IMR-90 (cell line): ENCODE results near the gene TES. TPM values are rescaled to one million over a fixed set of nuclear protein-coding genes. Genes with fewer than 3 reads are reported as not detected.

ENCODE experiments used
- ATAC-seq: fragments of 200-7000 bp; cut with Tn5 transposase; 2 replicates; pipeline ENCODE4 v1.9.1; 2020; ENCODE audit warnings: low read depth, mild to moderate bottlenecking, moderate library complexity
- BruUV-seq: library from RNA; stranded (reverse); fragments of 400-500 nt; replicated peaks from 2 replicates; lab custom pipeline; 2021; lab: Mats Ljungman, UMichigan
- CTCF ChIA-PET: fragments of 300-600 bp; formaldehyde crosslinking; extraction: SDS; loops from one replicate; lab custom pipeline; 2021; ENCODE audit warnings: antibody characterized with exemption; lab: Yijun Ruan, JAX
- POLR2A ChIA-PET: fragments of 300-600 bp; sonication (Branson Sonifier 250); formaldehyde crosslinking; loops from one replicate; lab custom pipeline; 2022; ENCODE audit warnings: antibody characterized with exemption; ENCODE audit not compliant: unreplicated experiment; lab: Charles Lee
- DNase-seq: peaks from one replicate; pipeline ENCODE4 v3.0.0; 2013
- H2AFZ ChIP-seq: replicated peaks from 2 replicates; pipeline ENCODE3; 2013; ENCODE audit warnings: low read length, mild to moderate bottlenecking; ENCODE audit not compliant: poor library complexity
- H2AK5ac ChIP-seq: 2 replicates; pipeline ENCODE4 v1.6.1; 2013; ENCODE audit warnings: low read depth, low read length, inconsistent platforms
- H2AK9ac ChIP-seq: replicated peaks from 2 replicates; pipeline ENCODE3; 2013; ENCODE audit warnings: mild to moderate bottlenecking, low read depth, low read length, moderate library complexity; ENCODE audit not compliant: poor library complexity
- H2BK120ac ChIP-seq: 2 replicates; pipeline ENCODE4 v1.6.1; 2013; ENCODE audit warnings: low read depth, low read length, inconsistent platforms
- H2BK15ac ChIP-seq: 3 replicates; pipeline ENCODE4 v1.6.1; 2013; ENCODE audit warnings: low read depth, low read length, inconsistent platforms
- H2BK20ac ChIP-seq: 2 replicates; pipeline ENCODE4 v1.6.1; 2013; ENCODE audit warnings: low read depth, mild to moderate bottlenecking, inconsistent platforms, low read length, moderate library complexity
- H2BK5ac ChIP-seq: 2 replicates; pipeline ENCODE4 v1.6.1; 2013; ENCODE audit warnings: mild to moderate bottlenecking, low read depth, low read length, inconsistent platforms; ENCODE audit not compliant: poor library complexity, severe bottlenecking
- H3K14ac ChIP-seq: replicated peaks from 2 replicates; pipeline ENCODE4 v1.6.1; 2013; ENCODE audit warnings: low read depth, low read length, inconsistent platforms
- H3K18ac ChIP-seq: 2 replicates; pipeline ENCODE4 v1.6.1; 2013; ENCODE audit warnings: low read depth, low read length, control low read depth
- H3K23ac ChIP-seq: 2 replicates; pipeline ENCODE4 v1.6.1; 2013; ENCODE audit warnings: low read depth, low read length, inconsistent platforms
- H3K27ac ChIP-seq: 2 replicates; pipeline ENCODE4 v1.5.1; 2013; ENCODE audit warnings: mild to moderate bottlenecking, control low read depth, low read length; ENCODE audit not compliant: insufficient read depth
- H3K27me3 ChIP-seq: 2 replicates; pipeline ENCODE4 v1.6.1; 2013; ENCODE audit warnings: low read length; ENCODE audit not compliant: control insufficient read depth, insufficient read depth
- H3K36me3 ChIP-seq: 2 replicates; pipeline ENCODE4 v1.6.1; 2013; ENCODE audit warnings: low read length, mixed read lengths; ENCODE audit not compliant: control insufficient read depth, insufficient read depth
- H3K4ac ChIP-seq: 2 replicates; pipeline ENCODE4 v1.6.1; 2013; ENCODE audit warnings: low read depth, low read length, inconsistent platforms
- H3K4me1 ChIP-seq: 2 replicates; pipeline ENCODE4 v1.6.1; 2013; ENCODE audit warnings: low read length, mixed read lengths; ENCODE audit not compliant: control insufficient read depth, insufficient read depth
- H3K4me2 ChIP-seq: 2 replicates; pipeline ENCODE4 v1.6.1; 2013; ENCODE audit warnings: low read depth, mild to moderate bottlenecking, control low read depth, low read length, moderate library complexity
- H3K4me3 ChIP-seq: 2 replicates; pipeline ENCODE4 v1.5.1; 2013; ENCODE audit warnings: low read depth, mild to moderate bottlenecking, control low read depth, low read length, moderate library complexity; ENCODE audit not compliant: insufficient read depth
- H3K56ac ChIP-seq: 2 replicates; pipeline ENCODE4 v1.6.1; 2013; ENCODE audit warnings: low read length, inconsistent platforms; ENCODE audit not compliant: insufficient read depth; ENCODE audit errors: extremely low read depth
- H3K79me1 ChIP-seq, 2 experiments: 2 replicates each; pipeline ENCODE4 v1.6.1; 2013; ENCODE audit warnings: low read length in 2 of 2, inconsistent platforms in 1 of 2, low read depth in 1 of 2
- H3K9ac ChIP-seq: 2 replicates; pipeline ENCODE4 v1.6.1; 2013; ENCODE audit warnings: low read depth, low read length, control low read depth
- H3K9me1 ChIP-seq: 2 replicates; pipeline ENCODE4 v1.6.1; 2013; ENCODE audit warnings: low read length, inconsistent platforms; ENCODE audit not compliant: insufficient read depth
- H3K9me3 ChIP-seq: 2 replicates; pipeline ENCODE4 v1.6.1; 2013; ENCODE audit warnings: low read length; ENCODE audit not compliant: control insufficient read depth, insufficient read depth
- H4K20me1 ChIP-seq: 2 replicates; pipeline ENCODE4 v1.6.1; 2013; ENCODE audit warnings: low read length, inconsistent platforms; ENCODE audit not compliant: insufficient read depth
- H4K5ac ChIP-seq: 2 replicates; pipeline ENCODE4 v1.6.1; 2013; ENCODE audit warnings: mild to moderate bottlenecking, low read depth, low read length, control low read depth
- H4K8ac ChIP-seq, 2 experiments: 2 replicates each; pipeline ENCODE4 v1.6.1; 2013; ENCODE audit warnings: low read depth in 2 of 2, low read length in 2 of 2, control low read depth in 1 of 2, inconsistent platforms in 1 of 2
- H4K91ac ChIP-seq: 2 replicates; pipeline ENCODE4 v1.6.1; 2013; ENCODE audit warnings: low read depth, low read length, inconsistent platforms; ENCODE audit not compliant: insufficient read depth
- CEBPB ChIP-seq: IDR thresholded peaks from 2 replicates; pipeline ENCODE4 v1.6.1; 2012; ENCODE audit warnings: low read depth, low read length, improper control_type of control experiment
- NFE2L2 ChIP-seq: fragments of 150-350 bp; IDR thresholded peaks from 2 replicates; pipeline ENCODE4 v1.6.1; 2016; ENCODE audit warnings: low read depth, mild to moderate bottlenecking, low read length
- RCOR1 ChIP-seq: IDR thresholded peaks from 2 replicates; pipeline ENCODE4 v1.6.1; 2012; ENCODE audit warnings: mild to moderate bottlenecking, low read length, improper control_type of control experiment; ENCODE audit not compliant: insufficient replicate concordance
- WGBS, 2 experiments: methylation state at CpG; one replicate each; pipeline versions ENCODE4 v1.1.5 to v1.1.7; 2013; ENCODE audit warnings: missing lambda C conversion rate in 2 of 2; ENCODE audit not compliant: insufficient read length in 1 of 2; ENCODE audit errors: extremely low coverage in 2 of 2; 5-methylcytosine and 5-hydroxymethylcytosine counted together
- dilution Hi-C: fragments of 300-500 bp; cut with HindIII; formaldehyde crosslinking; loops from one replicate; pipeline ENCODE4 v1.14.3; 2018; ENCODE audit warnings: low sequenced_read_pairs; ENCODE audit not compliant: unreplicated experiment
- in situ Hi-C: fragments of 300-500 bp; cut with MboI; formaldehyde crosslinking; loops from 3 replicates; pipeline ENCODE4 v1.14.3; 2019; ENCODE audit warnings: low sequenced_read_pairs, inconsistent platforms, mixed read lengths
- intact Hi-C: fragments of 100-400 bp; cut with micrococcal nuclease; formaldehyde crosslinking; loops from 2 replicates; pipeline ENCODE4 v1.10.0; 2022
- polyA plus RNA-seq, 3 experiments: library from polyadenylated mRNA; depleted of rRNA; stranded (reverse); fragments of >200 nt; gene quantifications; 2 replicates each; pipeline ENCODE4 v1.2.3, GENCODE V29; 2012; ENCODE audit warnings: low replicate concordance in 1 of 3
- total RNA-seq: library from RNA; depleted of rRNA; stranded (reverse); fragments of >200 nt; gene quantifications from 2 replicates; pipeline ENCODE4 v1.2.3, GENCODE V29; 2012

TES gene
- total and polyA plus RNA-seq, 2 of the 4 experiments (the other 2 are of a cell fraction) = 54.0 to 83.3 TPM

DNA sequence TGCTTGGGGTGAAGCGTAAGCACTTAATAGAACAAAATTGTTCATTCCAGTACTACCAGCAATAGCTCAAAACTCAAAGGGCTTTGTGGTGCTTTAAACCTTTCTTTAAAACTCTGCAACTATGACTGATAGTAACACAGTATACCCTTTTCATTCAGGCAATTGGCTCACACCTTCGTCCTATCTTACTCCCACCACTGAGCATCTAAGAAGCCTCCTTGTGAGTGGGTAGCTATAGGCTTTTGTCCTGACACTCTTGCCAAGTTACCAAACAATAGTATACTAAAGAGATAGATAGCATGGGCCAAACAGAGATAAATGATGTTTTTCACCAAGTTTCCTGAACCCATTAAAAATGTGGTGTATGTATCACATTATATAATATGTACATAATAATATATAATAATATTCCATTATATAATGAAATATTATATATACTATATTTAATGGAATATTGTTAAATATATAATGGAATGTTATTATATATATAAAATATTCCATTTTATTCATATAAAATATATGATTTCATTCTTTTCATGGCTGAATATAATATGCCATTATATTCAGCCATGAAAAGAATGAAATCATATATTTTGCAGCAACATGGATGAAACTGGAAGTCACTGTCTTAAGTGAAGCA is 96.2 kb downstream of the TES start:
- H3K36me3 ChIP-seq = no peaks in the 10 kb centered on the region
- no peak overlapping the region for H3K23ac ChIP-seq
- no peak overlapping the region for H2BK20ac ChIP-seq
- in situ Hi-C loops = no loop called here
- no peak overlapping the region for H3K4me2 ChIP-seq
- no TSS peak for BruUV-seq
- H2BK15ac ChIP-seq = no peak overlapping the region
- H3K9me1 ChIP-seq = no peaks in the 10 kb centered on the region
- no peak overlapping the region for H2AK9ac ChIP-seq
- TF ChIP-seq RCOR1 = no peak
- no peak for TF ChIP-seq NFE2L2
- TF ChIP-seq CEBPB = no peak
- no peak overlapping the region for H3K27ac ChIP-seq
- H4K5ac ChIP-seq = peak overlapping the region; percentile 16; the same call in 1 of the 2 replicates
- no peaks in the 10 kb centered on the region for H3K9me3 ChIP-seq
- ChIA-PET CTCF (interaction anchor here (0.7 to 1.1 kb wide), 2 partner anchors 22 kb away, joined by 3 to 4 read pairs; no protein-coding TSS in a partner anchor), POLR2A (no interaction called here)
- no peak overlapping the region for H2AFZ ChIP-seq
- no peaks in the 10 kb centered on the region for H3K27me3 ChIP-seq
- H3K18ac ChIP-seq = no peak overlapping the region
- H4K91ac ChIP-seq = no peak overlapping the region
- H3K4me1 ChIP-seq = peaks cover 2% of the 10 kb centered on the region
- intact Hi-C loops = no loop called here
- no peak for ATAC-seq
- dilution Hi-C loops = no loop called here
- H2BK120ac ChIP-seq = no peak overlapping the region
- H3K14ac ChIP-seq = no peak overlapping the region
- H4K8ac ChIP-seq = no peak overlapping the region
- no peak overlapping the region for H3K4ac ChIP-seq
- WGBS, 2 experiments = no CpG with 5 or more reads among the region's 2 CpGs
- no peak overlapping the region for H2AK5ac ChIP-seq
- no peak overlapping the region for H3K4me3 ChIP-seq
- H4K20me1 ChIP-seq = no peaks in the 10 kb centered on the region
- H3K9ac ChIP-seq = no peak overlapping the region
- H2BK5ac ChIP-seq = no peak overlapping the region
- H3K56ac ChIP-seq = no peak overlapping the region
- no peak for DNase-seq
- H3K79me1 ChIP-seq = peaks cover 0 to 7% of the 10 kb centered on the region in 2 experiments; a peak in 1 of 4 replicates
